HTR-8/SVneo (cell line): ENCODE measurements around the gene ANKRD27.
"Not testable (repeated sequence)": the region's sequence is repeated elsewhere in the genome, so short reads cannot be mapped to it uniquely, and the experiment has no call there.

Experiments
- DNase-seq: peaks from one replicate; pipeline ENCODE4 v3.0.0; 2011; ENCODE audit warnings: low spot score, mixed read lengths; ENCODE audit not compliant: insufficient read length
- FAIRE-seq: peaks from 2 replicates; lab custom pipeline; 2011; peaks lifted over from hg19 to GRCh38; lab: Jason Lieb, UNC

ANKRD27 gene

GRCh38 chr19:32658527-32658926, 16.5 kb downstream of the ANKRD27 start:
- FAIRE-seq, result no peak
- DNase-seq, result no peak

- DNase-seq, result no peak
- FAIRE-seq, result no peak
Measured at GRCh38 chr19:32658075-32658474, 16.9 kb downstream of the ANKRD27 start.

- FAIRE-seq, DNase-seq: not testable (repeated sequence)
Measured at GRCh38 chr19:32656379-32656778, 18.6 kb downstream of the ANKRD27 start.

- FAIRE-seq (no peak), DNase-seq (no peak)
Measured at GRCh38 chr19:32653599-32653915, 21.4 kb downstream of the ANKRD27 start.

- FAIRE-seq (no peak), DNase-seq (no peak)
Measured at GRCh38 chr19:32652894-32653598, 21.9 kb downstream of the ANKRD27 start.

GRCh38 chr19:32652331-32652730, 22.6 kb downstream of the ANKRD27 start:
- not testable (repeated sequence) for DNase-seq, FAIRE-seq

GRCh38 chr19:32651729-32652140, 23.2 kb downstream of the ANKRD27 start:
- DNase-seq (peak; percentile 31), FAIRE-seq (no peak)

GRCh38 chr19:32650671-32651070, 24.3 kb downstream of the ANKRD27 start:
- DNase-seq (no peak), FAIRE-seq (no peak)

GRCh38 chr19:32649751-32650150, 25.2 kb downstream of the ANKRD27 start:
- DNase-seq (no peak), FAIRE-seq (no peak)

- DNase-seq, result no peak
Measured at GRCh38 chr19:32647361-32647760, 27.6 kb downstream of the ANKRD27 start.

GRCh38 chr19:32646556-32646955, 28.4 kb downstream of the ANKRD27 start:
- FAIRE-seq, result no peak

More at GRCh38 chr19:32647361-32647760, 27.6 kb downstream of the ANKRD27 start:
- FAIRE-seq, result no peak

GRCh38 chr19:32642771-32643170, 32.2 kb downstream of the ANKRD27 start:
- no peak for FAIRE-seq

More at GRCh38 chr19:32646556-32646955, 28.4 kb downstream of the ANKRD27 start:
- no peak for DNase-seq

GRCh38 chr19:32638625-32639024, 36.4 kb downstream of the ANKRD27 start:
- FAIRE-seq (no peak), DNase-seq (no peak)

More at GRCh38 chr19:32642771-32643170, 32.2 kb downstream of the ANKRD27 start:
- DNase-seq, result no peak

GRCh38 chr19:32637480-32637879, 37.5 kb downstream of the ANKRD27 start:
- no peak for FAIRE-seq
- DNase-seq, result no peak

GRCh38 chr19:32631381-32631780, 43.6 kb downstream of the ANKRD27 start:
- no peak for FAIRE-seq
- DNase-seq, result no peak

- FAIRE-seq (no peak), DNase-seq (no peak)
Measured at GRCh38 chr19:32630338-32630737, 44.6 kb downstream of the ANKRD27 start.

GRCh38 chr19:32627714-32628270, 47.2 kb downstream of the ANKRD27 start:
- DNase-seq (no peak), FAIRE-seq (no peak)

GRCh38 chr19:32626969-32627368, 48.0 kb downstream of the ANKRD27 start:
- DNase-seq (no peak), FAIRE-seq (no peak)

- FAIRE-seq (no peak), DNase-seq (no peak)
Measured at GRCh38 chr19:32624410-32624809, 50.6 kb downstream of the ANKRD27 start.

- DNase-seq (no peak), FAIRE-seq (no peak)
Measured at GRCh38 chr19:32622002-32622401, 53.0 kb downstream of the ANKRD27 start.

- FAIRE-seq (no peak), DNase-seq (no peak)
Measured at GRCh38 chr19:32619051-32619685, 55.8 kb downstream of the ANKRD27 start.
